Kidney (tissue), 14 donors: ENCODE measurements around the gene EFNB3. TPM values are rescaled to one million over a fixed set of nuclear protein-coding genes. Genes with fewer than 3 reads are reported as not detected.

Experiments
- DNase-seq, 5 donors: peaks; one replicate each; pipeline ENCODE4 v3.0.0-alpha.2; 2013 to 2020
- FAIRE-seq: peaks from 2 replicates; lab custom pipeline; 2012; peaks lifted over from hg19 to GRCh38; lab: Jason Lieb, UNC
- H3K27ac ChIP-seq, 2 donors: one replicate each; pipeline ENCODE4 v1.7.0; 2013; ENCODE audit warnings: low read depth in 2 of 2, low read length in 2 of 2, inconsistent platforms in 1 of 2
- H3K27me3 ChIP-seq: one replicate; pipeline ENCODE4 v1.7.1; 2013; ENCODE audit warnings: low read length, inconsistent platforms; ENCODE audit not compliant: control insufficient read depth, insufficient read depth
- H3K36me3 ChIP-seq, 3 donors: one replicate each; pipeline versions ENCODE4 v1.7.0 to v1.7.1; 2013; ENCODE audit warnings: low read length in 3 of 3, control low read depth in 1 of 3, inconsistent platforms in 1 of 3; ENCODE audit not compliant: insufficient read depth in 3 of 3, control insufficient read depth in 2 of 3
- H3K4me1 ChIP-seq, 3 donors: one replicate each; pipeline versions ENCODE4 v1.7.0 to v1.7.1; 2013; ENCODE audit warnings: low read length in 3 of 3, inconsistent platforms in 1 of 3, low read depth in 1 of 3; ENCODE audit not compliant: control insufficient read depth in 2 of 3, insufficient read depth in 2 of 3
- H3K4me3 ChIP-seq, 3 donors: one replicate each; pipeline versions ENCODE4 v1.7.0 to v1.8.1; 2013; ENCODE audit warnings: low read length in 3 of 3, control low read depth in 1 of 3, inconsistent platforms in 1 of 3
- H3K9ac ChIP-seq, 3 donors: one replicate each; pipeline versions ENCODE4 v1.7.0 to v1.7.1; 2013; ENCODE audit warnings: low read length in 3 of 3, control low read depth in 1 of 3, inconsistent platforms in 1 of 3
- H3K9me3 ChIP-seq, 3 donors: one replicate each; pipeline versions ENCODE4 v1.7.0 to v1.7.1; 2013; ENCODE audit warnings: low read length in 3 of 3, control low read depth in 1 of 3, inconsistent platforms in 1 of 3; ENCODE audit not compliant: control insufficient read depth in 2 of 3, insufficient read depth in 1 of 3
- CTCF ChIP-seq: IDR thresholded peaks from 3 replicates; pipeline ENCODE4 v1.5.1; 2012; ENCODE audit warnings: mild to moderate bottlenecking, moderate library complexity, borderline replicate concordance; ENCODE audit not compliant: insufficient read depth; ENCODE audit errors: extremely low read depth
- intact Hi-C: fragments of 100-400 bp; cut with DNase I; formaldehyde crosslinking; loops from one replicate; pipeline ENCODE4 v1.11.1; 2022
- polyA plus RNA-seq: library from polyadenylated mRNA; stranded (reverse); fragments of 350-450 nt; fragmentation: Illumina TruSeq; extraction: RNeasy Lipid Tissue Mini Kit (QIAGEN cat#74804); gene quantifications from one replicate; pipeline ENCODE4 v1.2.3, GENCODE V29; 2014; ENCODE audit warnings: low read depth, low replicate concordance; ENCODE audit not compliant: insufficient read depth
- total RNA-seq: library from RNA; stranded (reverse); fragmentation: NEBNext Ultra II Directional; extraction: Animal tissue kit (Norgen Biotek cat#: 25700); gene quantifications from one replicate; pipeline ENCODE4 v1.2.1, GENCODE V29; 2021
- donor health status: control.
- donor health status: control.
- donor health status: control.
- donor health status: control.
- donor health status: control.
- donor health status: DM: yes; HTN: yes; CAD: no.
- donor health status: Normal renal cell carcinoma (clear cell type).

EFNB3 gene
- total and polyA plus RNA-seq, 2 donors from 2014 or later, result 2.3 to 3.5 TPM

GRCh38 chr17:7744416-7744815, 39.4 kb downstream of the EFNB3 start:
- Histone ChIP-seq H3K36me3 (no peaks in the 10 kb centered on the region), H3K9ac (no peak overlapping the region), H3K27me3 (no peaks in the 10 kb centered on the region), H3K4me3 (no peak overlapping the region), H3K9me3 (no peaks in the 10 kb centered on the region), H3K4me1 (peaks cover 0 to 2% (median 0%) of the 10 kb centered on the region in 3 donors), H3K27ac (no peak overlapping the region)
- TF ChIP-seq CTCF, result no peak
- FAIRE-seq (no peak), DNase-seq (peak in 2 of 5 donors; percentile 37 to 58)
- intact Hi-C loops, result no loop called here

GRCh38 chr17:7745748-7746470, 40.9 kb downstream of the EFNB3 start:
- intact Hi-C loops, result no loop called here
- Histone ChIP-seq H3K9me3 (no peaks in the 10 kb centered on the region), H3K27ac (no peak overlapping the region), H3K9ac (no peak overlapping the region), H3K4me3 (no peak overlapping the region), H3K4me1 (no peaks in the 10 kb centered on the region), H3K27me3 (no peaks in the 10 kb centered on the region), H3K36me3 (no peaks in the 10 kb centered on the region)
- TF ChIP-seq CTCF, result no peak
- FAIRE-seq (no peak), DNase-seq (no peak)

- FAIRE-seq (no peak), DNase-seq (no peak)
- intact Hi-C loops, result no loop called here
- Histone ChIP-seq H3K9me3 (no peaks in the 10 kb centered on the region), H3K36me3 (no peaks in the 10 kb centered on the region), H3K4me1 (no peaks in the 10 kb centered on the region), H3K4me3 (no peak overlapping the region), H3K27ac (no peak overlapping the region), H3K27me3 (no peaks in the 10 kb centered on the region), H3K9ac (no peak overlapping the region)
- no peak for TF ChIP-seq CTCF
Measured at GRCh38 chr17:7747635-7748071, 42.7 kb downstream of the EFNB3 start.
